ENCODE data around the gene C1QTNF12.

C1QTNF12 gene

DNA sequence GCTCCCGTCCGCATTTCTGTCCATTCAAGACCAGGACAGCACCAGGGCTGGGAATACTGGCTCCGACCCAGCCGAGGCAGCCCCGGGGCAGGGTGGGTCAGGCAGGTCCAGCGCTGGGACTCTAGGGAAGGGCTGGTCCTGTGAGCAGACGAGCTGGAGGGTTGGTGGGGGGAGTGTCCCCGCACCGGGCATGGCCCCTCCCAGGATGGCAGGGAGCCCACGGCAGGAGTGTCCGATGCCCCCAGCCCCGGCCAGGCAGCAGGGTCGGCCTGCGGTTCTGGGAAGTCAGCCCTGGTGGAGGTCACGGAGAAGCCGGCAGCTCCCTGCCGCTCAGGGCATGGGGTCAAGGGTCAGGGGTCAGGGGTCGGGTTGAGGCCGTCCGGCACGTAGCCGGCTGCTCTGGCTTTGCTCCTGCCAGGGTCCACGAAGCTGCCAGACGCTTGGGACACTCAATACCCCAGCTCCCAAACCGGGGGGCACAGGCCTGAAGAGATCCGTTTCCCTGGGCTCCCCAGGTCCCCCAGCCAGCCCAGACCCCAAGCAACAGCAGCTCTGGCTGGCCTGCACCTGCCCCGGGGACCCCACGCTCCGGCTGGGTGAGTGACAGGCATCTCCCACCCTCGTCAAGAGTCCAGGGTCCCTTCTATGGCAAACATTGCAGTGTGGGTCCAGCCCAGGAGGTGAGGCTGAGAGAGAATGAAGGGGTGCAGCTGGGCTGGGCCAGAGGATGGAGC lies 6.7 kb downstream of the C1QTNF12 start:
- H3K27me3 ChIP-seq, result peaks cover 41% of the 10 kb centered on the region
- H3K4me1 ChIP-seq (ENCODE audit: control insufficient read depth in 1 of 2, insufficient read depth in 1 of 2, low read depth in 1 of 2, low read length in 1 of 2), result no peaks in the 10 kb centered on the region
- H3K9me3 ChIP-seq, result no peaks in the 10 kb centered on the region
- no peaks in the 10 kb centered on the region for H3K36me3 ChIP-seq
- H3K4me3 ChIP-seq (ENCODE audit: low read depth in 1 of 2, low read length in 1 of 2), result no peak overlapping the region
- TF ChIP-seq, protein P1, sequence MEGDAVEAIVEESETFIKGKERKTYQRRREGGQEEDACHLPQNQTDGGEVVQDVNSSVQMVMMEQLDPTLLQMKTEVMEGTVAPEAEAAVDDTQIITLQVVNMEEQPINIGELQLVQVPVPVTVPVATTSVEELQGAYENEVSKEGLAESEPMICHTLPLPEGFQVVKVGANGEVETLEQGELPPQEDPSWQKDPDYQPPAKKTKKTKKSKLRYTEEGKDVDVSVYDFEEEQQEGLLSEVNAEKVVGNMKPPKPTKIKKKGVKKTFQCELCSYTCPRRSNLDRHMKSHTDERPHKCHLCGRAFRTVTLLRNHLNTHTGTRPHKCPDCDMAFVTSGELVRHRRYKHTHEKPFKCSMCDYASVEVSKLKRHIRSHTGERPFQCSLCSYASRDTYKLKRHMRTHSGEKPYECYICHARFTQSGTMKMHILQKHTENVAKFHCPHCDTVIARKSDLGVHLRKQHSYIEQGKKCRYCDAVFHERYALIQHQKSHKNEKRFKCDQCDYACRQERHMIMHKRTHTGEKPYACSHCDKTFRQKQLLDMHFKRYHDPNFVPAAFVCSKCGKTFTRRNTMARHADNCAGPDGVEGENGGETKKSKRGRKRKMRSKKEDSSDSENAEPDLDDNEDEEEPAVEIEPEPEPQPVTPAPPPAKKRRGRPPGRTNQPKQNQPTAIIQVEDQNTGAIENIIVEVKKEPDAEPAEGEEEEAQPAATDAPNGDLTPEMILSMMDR (IDR thresholded peaks at IDR 0.05), result no peak
- no peak overlapping the region for H3K27ac ChIP-seq

- H3K27ac ChIP-seq, result no peak overlapping the region
These were observed 7.3 kb downstream of the C1QTNF12 start for GRCh38 chr1:1239227-1239613.

DNA sequence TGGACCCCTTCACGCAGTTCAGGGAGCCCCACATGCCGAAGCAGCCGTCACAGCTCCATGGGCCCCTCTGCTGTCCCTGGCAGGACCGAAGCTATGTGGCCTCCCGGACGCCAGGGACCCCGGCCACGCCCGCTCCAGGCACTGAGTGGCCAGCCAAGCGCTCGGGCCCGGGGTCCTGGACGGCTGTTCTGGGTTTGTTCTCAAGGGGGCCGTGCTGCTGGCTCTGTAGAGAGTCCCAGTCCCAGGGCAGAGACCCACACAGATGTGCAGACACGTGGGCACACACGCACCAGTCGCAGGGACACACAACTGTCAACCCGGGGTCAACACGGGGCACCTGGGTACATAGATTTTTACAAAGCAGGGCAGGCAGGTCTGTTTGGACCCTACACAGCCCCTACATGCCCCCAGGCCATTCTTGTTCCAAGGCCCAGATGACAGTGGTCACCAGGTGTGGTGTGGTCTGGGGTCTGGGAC lies 7.8 kb downstream of the C1QTNF12 start:
- H3K4me3 ChIP-seq (ENCODE audit: low read depth in 1 of 2, low read length in 1 of 2), result no peak overlapping the region
- H3K27me3 ChIP-seq, result peaks cover 41% of the 10 kb centered on the region
- H3K27ac ChIP-seq, result no peak overlapping the region
- no peaks in the 10 kb centered on the region for H3K4me1 ChIP-seq (ENCODE audit: control insufficient read depth in 1 of 2, insufficient read depth in 1 of 2, low read depth in 1 of 2, low read length in 1 of 2)
- TF ChIP-seq, protein P1 (IDR thresholded peaks at IDR 0.05), result no peak
- H3K9me3 ChIP-seq, result no peaks in the 10 kb centered on the region
- H3K36me3 ChIP-seq, result no peaks in the 10 kb centered on the region

More at GRCh38 chr1:1239227-1239613, 7.3 kb downstream of the C1QTNF12 start:
- Histone ChIP-seq H3K27me3 (peaks cover 41% of the 10 kb centered on the region), H3K4me3 (ENCODE audit: low read depth in 1 of 2, low read length in 1 of 2) (no peak overlapping the region), H3K4me1 (ENCODE audit: control insufficient read depth in 1 of 2, insufficient read depth in 1 of 2, low read depth in 1 of 2, low read length in 1 of 2) (no peaks in the 10 kb centered on the region), H3K36me3 (no peaks in the 10 kb centered on the region), H3K9me3 (no peaks in the 10 kb centered on the region)
- TF ChIP-seq, protein P1 (IDR thresholded peaks at IDR 0.05), result no peak

GRCh38 chr1:1237874-1238701 lies 8.4 kb downstream of the C1QTNF12 start:
- no peaks in the 10 kb centered on the region for H3K9me3 ChIP-seq
- no peak overlapping the region for H3K27ac ChIP-seq
- H3K36me3 ChIP-seq, result no peaks in the 10 kb centered on the region
- peaks cover 41% of the 10 kb centered on the region for H3K27me3 ChIP-seq
- no peak overlapping the region for H3K4me3 ChIP-seq (ENCODE audit: low read depth in 1 of 2, low read length in 1 of 2)
- TF ChIP-seq, protein P1 (IDR thresholded peaks at IDR 0.05), result no peak
- H3K4me1 ChIP-seq (ENCODE audit: control insufficient read depth in 1 of 2, insufficient read depth in 1 of 2, low read depth in 1 of 2, low read length in 1 of 2), result peaks cover 0 to under 1% of the 10 kb centered on the region in 2 experiments

DNA sequence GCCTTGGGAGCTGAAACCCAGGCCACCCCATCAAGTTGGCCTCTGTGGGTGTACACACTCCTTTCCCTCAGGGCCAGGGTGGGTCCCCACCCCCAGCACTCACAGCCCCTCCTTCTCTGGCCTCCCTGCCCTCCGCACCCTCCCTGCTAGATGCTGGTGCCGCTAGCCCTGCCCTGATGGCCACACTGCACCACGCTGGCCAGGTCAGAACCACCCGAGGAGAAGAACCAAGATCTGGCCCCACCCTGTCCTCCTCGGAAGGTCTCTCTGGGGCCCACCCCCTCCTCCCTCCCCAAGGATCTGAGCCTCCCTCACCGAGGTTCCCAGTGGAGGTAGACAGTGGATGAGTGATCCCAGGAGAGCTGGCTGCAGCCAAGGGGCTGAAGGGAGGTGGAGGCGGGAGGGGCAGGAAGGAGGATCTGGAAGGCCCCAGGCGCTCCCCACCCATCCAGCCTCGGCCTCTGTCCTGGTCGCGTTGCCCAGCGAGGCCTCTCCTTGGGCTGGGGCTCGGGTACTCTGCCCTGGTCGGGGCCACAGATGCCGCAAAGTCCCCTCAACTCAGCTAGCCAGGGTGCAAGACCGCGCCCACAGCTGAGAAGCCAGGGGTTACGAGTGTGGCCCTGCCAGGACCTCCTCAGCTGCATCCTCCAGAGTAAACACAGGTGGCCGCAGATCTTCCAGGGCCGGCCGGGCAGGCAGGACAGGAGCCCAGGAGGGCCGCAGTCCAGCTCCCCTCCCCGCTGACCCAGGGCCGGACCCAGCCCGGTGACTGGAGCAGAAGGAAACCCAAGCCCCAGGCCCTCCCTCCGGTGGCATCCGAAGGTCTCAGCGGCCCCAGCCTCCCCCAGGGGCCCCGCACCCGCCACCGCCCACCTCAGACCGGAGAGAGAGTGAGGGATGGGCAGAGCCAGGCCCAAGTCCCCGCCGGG lies 9.3 kb downstream of the C1QTNF12 start:
- no peak overlapping the region for H3K4me3 ChIP-seq (ENCODE audit: low read depth in 1 of 2, low read length in 1 of 2)
- TF ChIP-seq, protein P1 (IDR thresholded peaks at IDR 0.05), result no peak
- H3K27me3 ChIP-seq, result peaks cover 41% of the 10 kb centered on the region
- H3K36me3 ChIP-seq, result no peaks in the 10 kb centered on the region
- H3K9me3 ChIP-seq, result no peaks in the 10 kb centered on the region
- no peak overlapping the region for H3K27ac ChIP-seq
- peaks cover 6 to 7% of the 10 kb centered on the region in 2 experiments for H3K4me1 ChIP-seq (ENCODE audit: control insufficient read depth in 1 of 2, insufficient read depth in 1 of 2, low read depth in 1 of 2, low read length in 1 of 2)
